HUES48 (cell line): ENCODE data around the gene STX11.
"Not testable (repeated sequence)": the region's sequence is repeated elsewhere in the genome, so short reads cannot be mapped to it uniquely, and the experiment has no call there.

ENCODE experiments used
- H3K27ac ChIP-seq: one replicate; pipeline ENCODE4 v1.7.0; 2013; ENCODE audit warnings: low read depth, low read length, inconsistent platforms
- H3K27me3 ChIP-seq: 2 replicates; pipeline ENCODE4 v1.6.1; 2013; ENCODE audit warnings: mild to moderate bottlenecking, low read length; ENCODE audit not compliant: control insufficient read depth, insufficient read depth
- H3K36me3 ChIP-seq: 2 replicates; pipeline ENCODE4 v1.6.1; 2013; ENCODE audit warnings: low read length; ENCODE audit not compliant: control insufficient read depth, insufficient read depth
- H3K4me1 ChIP-seq: 2 replicates; pipeline ENCODE4 v1.6.1; 2013; ENCODE audit warnings: mild to moderate bottlenecking, low read length; ENCODE audit not compliant: control insufficient read depth, insufficient read depth
- H3K4me3 ChIP-seq: 2 replicates; pipeline ENCODE4 v1.5.1; 2013; ENCODE audit warnings: mild to moderate bottlenecking, low read depth, low read length
- H3K9ac ChIP-seq: 2 replicates; pipeline ENCODE4 v1.6.1; 2013; ENCODE audit warnings: mild to moderate bottlenecking, low read depth, low read length, moderate library complexity
- H3K9me3 ChIP-seq: 2 replicates; pipeline ENCODE4 v1.6.1; 2013; ENCODE audit warnings: low read length; ENCODE audit not compliant: control insufficient read depth, insufficient read depth

The STX11 gene

DNA sequence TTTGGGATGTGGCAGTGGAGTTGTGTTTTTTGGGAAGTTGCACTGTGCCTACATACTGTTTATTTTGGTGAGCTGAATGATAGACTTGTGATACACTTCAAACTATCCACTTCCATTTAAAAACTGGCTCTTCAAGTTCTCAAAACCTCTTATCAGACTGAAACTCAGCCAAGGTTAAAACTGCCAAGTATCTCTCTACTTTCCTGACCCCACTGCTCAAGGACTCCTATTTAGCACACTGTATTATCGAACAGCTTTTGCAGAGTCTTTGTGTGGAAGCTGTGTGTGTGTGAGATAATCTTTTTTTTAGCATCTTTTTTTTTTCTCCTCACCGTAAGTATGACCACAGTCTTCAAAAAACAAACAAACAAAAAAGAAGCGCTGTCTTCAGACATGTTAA is 21.1 kb downstream of the STX11 start:
- H3K4me1 ChIP-seq, result no peaks in the 10 kb centered on the region
- no peak overlapping the region for H3K4me3 ChIP-seq
- no peaks in the 10 kb centered on the region for H3K9me3 ChIP-seq
- H3K36me3 ChIP-seq, result no peaks in the 10 kb centered on the region
- H3K27me3 ChIP-seq, result no peaks in the 10 kb centered on the region
- H3K9ac ChIP-seq, result no peak overlapping the region
- H3K27ac ChIP-seq, result no peak overlapping the region

DNA sequence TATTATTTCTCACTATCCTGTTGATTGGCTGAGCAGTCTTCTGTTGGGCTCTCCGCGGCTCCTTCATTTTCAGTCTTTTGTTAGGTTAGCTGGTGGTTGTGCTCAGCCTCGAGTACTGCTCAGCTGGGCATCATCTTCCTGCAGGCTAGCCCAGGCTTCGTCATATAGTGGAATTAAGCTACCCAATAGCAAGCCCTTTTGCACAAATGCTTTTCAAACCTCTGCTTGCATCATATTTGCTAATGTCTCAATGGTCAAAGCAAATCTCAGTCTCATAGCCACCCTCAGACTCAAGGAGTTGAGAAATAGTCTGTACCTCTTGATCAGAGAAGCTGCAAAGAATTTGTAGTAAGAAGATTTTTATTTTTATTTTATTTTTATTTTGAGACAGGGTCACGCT is 23.7 kb downstream of the STX11 start:
- Histone ChIP-seq H3K27me3 (no peaks in the 10 kb centered on the region), H3K4me3 (no peak overlapping the region), H3K9ac (no peak overlapping the region), H3K9me3 (no peaks in the 10 kb centered on the region), H3K36me3 (no peaks in the 10 kb centered on the region), H3K27ac (no peak overlapping the region), H3K4me1 (no peaks in the 10 kb centered on the region)

DNA sequence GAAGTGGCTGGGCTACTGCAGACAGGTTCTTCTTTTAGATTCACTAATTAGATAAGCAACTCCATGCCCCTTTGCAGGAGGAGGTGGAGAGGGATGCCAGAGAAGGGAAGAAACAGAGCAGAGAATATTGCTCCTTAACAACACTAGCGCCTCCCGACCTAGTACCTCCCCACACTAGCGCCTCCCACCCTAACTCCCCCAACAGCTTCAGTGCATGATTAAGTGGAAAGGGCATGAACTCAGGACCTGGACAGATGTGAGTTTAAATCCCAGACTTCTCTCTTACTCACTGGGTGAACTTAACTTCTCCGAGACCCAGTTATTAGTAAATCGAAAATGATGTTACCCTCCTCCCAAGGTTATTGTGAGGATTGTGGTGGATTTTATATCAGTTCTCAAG is 25.7 kb downstream of the STX11 start:
- Histone ChIP-seq H3K27ac (no peak overlapping the region), H3K4me1 (no peaks in the 10 kb centered on the region), H3K9ac (no peak overlapping the region), H3K4me3 (no peak overlapping the region), H3K9me3 (no peaks in the 10 kb centered on the region), H3K36me3 (no peaks in the 10 kb centered on the region), H3K27me3 (no peaks in the 10 kb centered on the region)

DNA sequence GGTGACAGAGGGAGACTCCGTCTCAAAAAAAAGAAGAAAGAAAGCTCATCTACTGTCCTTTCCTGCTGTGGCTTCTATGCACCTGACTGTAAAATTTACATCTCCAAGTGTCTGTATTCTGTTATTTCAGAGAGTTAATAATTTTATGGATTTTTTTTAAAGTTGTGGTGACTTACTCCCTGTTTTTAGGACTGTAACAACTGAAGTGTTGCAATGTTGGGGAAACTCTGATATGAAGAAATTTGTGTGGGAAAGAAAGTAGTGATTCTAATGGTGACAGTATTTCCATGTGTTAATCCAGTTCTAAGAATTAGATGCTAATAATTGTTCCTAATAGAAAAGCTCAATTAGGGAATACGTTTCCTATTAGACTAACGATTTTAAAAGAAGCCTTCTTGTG is 27.4 kb downstream of the STX11 start:
- H3K9ac ChIP-seq, result no peak overlapping the region
- H3K9me3 ChIP-seq, result no peaks in the 10 kb centered on the region
- no peak overlapping the region for H3K27ac ChIP-seq
- H3K27me3 ChIP-seq, result no peaks in the 10 kb centered on the region
- H3K36me3 ChIP-seq, result no peaks in the 10 kb centered on the region
- H3K4me1 ChIP-seq, result no peaks in the 10 kb centered on the region
- H3K4me3 ChIP-seq, result no peak overlapping the region

DNA sequence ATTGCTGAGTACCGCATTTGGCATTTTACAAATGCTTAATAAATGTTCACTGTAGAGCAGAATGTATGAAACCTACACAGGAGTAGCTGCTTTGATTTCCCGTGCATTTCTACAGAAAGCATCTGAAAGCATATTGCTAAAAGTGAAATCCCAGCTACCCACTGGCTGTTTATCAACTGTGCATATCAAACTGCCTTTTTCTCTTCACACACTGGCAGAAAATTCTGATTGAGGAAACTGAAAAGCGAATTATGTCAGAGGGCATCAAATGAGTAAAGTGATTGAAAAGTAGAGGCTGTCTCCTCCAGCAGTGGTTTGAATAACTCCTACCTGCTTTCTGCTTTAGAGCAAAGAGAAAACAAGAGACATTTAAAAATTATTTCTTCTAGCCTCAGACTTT is 28.0 kb downstream of the STX11 start:
- Histone ChIP-seq H3K9ac (no peak overlapping the region), H3K36me3 (no peaks in the 10 kb centered on the region), H3K27ac (no peak overlapping the region), H3K9me3 (no peaks in the 10 kb centered on the region), H3K27me3 (no peaks in the 10 kb centered on the region), H3K4me1 (no peaks in the 10 kb centered on the region), H3K4me3 (no peak overlapping the region)

DNA sequence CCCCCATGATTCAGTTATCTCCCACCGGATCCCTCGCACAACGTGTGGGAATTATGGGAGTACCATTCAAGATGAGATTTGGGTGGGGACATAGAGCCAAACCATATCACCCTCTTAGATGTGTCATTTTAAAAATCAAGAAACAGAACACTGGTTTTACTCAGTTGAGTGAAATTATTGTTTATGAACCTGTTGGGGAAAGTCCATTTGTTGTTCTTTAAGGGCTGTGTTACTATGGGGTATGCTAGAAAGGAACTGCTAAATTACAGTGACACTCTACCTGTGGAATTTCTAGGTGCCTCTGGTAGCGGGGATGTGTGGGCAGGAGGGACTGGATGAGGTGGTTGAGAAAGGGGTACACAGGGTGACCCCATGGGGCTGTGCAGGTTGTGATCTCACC is 28.9 kb downstream of the STX11 start:
- Histone ChIP-seq H3K4me3 (no peak overlapping the region), H3K9ac (no peak overlapping the region), H3K36me3 (no peaks in the 10 kb centered on the region), H3K27me3 (no peaks in the 10 kb centered on the region), H3K4me1 (no peaks in the 10 kb centered on the region), H3K27ac (no peak overlapping the region), H3K9me3 (no peaks in the 10 kb centered on the region)

DNA sequence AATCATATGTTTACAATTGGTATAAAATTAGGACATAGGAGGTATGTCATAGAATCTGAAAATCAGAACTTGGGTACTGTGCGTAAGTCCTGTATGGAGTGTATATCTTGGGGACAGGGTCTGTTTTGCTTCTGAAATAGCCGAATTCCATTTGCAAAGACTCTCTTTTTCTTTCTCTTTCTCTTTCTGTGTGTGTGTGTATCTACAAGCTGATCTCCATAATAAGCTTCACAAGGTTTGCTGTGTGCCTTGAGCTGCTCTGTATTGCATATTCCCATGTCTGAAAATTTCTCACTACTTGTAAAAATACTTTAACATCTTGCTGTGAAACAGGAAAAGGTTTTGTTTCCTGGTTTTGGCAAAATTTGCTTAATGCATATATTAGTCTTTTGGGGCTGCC is 29.5 kb downstream of the STX11 start:
- Histone ChIP-seq H3K36me3 (no peaks in the 10 kb centered on the region), H3K4me3 (no peak overlapping the region), H3K4me1 (no peaks in the 10 kb centered on the region), H3K27me3 (no peaks in the 10 kb centered on the region), H3K27ac (no peak overlapping the region), H3K9ac (no peak overlapping the region), H3K9me3 (no peaks in the 10 kb centered on the region)

DNA sequence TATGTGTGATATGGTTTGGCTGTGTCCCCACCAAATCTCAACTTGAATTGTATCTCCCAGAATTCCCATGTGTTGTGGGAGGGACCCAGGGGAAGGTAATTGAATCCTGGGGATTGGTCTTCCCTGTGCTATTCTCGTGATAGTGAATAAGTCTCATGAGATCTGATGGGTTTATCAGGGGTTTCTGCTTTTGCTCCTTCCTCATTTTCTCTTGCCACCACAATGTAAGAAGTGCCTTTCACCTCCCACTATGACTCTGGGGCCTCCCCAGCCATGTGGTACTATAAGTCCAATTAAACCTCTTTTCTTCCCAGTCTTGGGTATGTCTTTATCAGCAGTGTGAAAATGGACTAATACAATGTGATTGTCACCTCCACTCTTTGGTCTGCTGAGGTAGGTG is 30.0 kb downstream of the STX11 start:
- not testable (repeated sequence) for H3K4me1 ChIP-seq, H3K27ac ChIP-seq, H3K9me3 ChIP-seq, H3K27me3 ChIP-seq, H3K9ac ChIP-seq, H3K36me3 ChIP-seq, H3K4me3 ChIP-seq

DNA sequence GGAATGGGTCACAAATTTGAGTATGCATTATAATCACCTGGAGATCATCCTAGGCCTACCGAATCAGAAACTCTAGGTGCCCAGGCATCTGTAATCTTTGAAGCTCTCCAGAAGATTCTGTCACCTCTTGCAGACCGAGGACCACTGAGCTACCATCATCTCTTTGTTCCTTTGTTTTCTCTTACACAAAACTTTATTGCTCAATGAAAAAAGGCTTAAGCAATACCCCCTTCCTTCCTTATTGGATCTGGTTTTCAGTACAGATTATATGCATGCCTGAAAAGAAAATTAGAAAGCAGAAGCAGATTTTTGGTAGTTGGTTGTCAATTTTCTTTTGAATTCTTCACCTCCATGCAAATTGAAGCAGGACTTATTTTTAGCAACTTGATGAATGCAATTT is 31.3 kb downstream of the STX11 start:
- Histone ChIP-seq H3K4me1 (no peaks in the 10 kb centered on the region), H3K36me3 (no peaks in the 10 kb centered on the region), H3K27ac (no peak overlapping the region), H3K4me3 (no peak overlapping the region), H3K9me3 (no peaks in the 10 kb centered on the region), H3K27me3 (no peaks in the 10 kb centered on the region), H3K9ac (no peak overlapping the region)

DNA sequence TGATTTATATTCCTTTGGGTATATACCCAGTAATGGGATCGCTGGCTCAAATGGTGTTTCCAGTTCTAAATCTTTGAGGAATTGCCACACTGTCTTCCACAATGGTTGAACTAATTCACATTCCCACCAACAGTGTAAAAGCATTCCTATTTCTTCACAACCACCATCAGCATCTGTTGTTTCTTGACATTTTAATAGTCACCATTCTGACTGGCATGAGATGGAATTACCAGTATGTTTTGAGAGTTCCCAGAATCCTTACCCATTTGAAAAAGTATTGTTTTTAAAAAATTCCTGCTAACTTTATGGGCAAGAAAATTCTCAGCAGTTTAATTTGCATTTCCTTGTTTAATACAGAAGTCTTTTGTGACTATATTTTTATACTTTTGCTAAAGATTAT is 33.9 kb downstream of the STX11 start:
- H3K36me3 ChIP-seq, H3K4me1 ChIP-seq: not testable (repeated sequence)

DNA sequence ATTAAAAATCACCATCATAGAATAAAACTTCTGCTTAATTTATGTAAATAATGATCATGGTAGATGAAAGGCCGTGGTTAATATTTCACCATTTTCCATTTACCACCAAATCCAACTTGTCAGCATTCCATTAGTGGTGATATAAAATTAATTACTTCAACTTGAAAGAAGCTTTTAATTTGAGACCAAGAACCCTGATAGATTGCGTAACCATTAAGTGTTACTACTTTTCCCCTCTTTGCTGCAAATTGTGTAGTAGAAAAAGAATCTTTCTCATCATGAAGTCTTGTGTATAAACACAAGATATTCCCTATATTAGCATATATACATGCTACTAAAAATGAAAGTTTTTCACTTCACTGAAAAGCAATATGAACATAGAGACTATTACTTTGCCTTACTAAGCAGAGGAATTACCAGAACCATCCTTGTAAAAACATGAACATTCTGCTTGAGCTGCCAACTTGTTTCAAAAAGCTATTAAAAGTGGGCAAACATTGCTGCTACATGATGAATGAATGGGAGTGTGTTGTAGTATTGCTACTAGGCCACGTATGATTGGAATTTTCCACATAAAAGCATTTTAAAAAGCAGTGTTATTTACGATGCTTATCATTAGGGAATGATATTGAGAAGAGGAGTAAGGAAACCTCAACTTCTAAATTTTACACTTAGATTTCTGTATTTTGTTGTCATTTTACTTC is 35.0 kb downstream of the STX11 start:
- H3K4me3 ChIP-seq, result no peak overlapping the region
- no peaks in the 10 kb centered on the region for H3K36me3 ChIP-seq
- H3K27ac ChIP-seq, result no peak overlapping the region
- H3K27me3 ChIP-seq, result no peaks in the 10 kb centered on the region
- no peaks in the 10 kb centered on the region for H3K4me1 ChIP-seq
- H3K9ac ChIP-seq, result no peak overlapping the region
- no peaks in the 10 kb centered on the region for H3K9me3 ChIP-seq

More for the DNA sequence above, 33.9 kb downstream of the STX11 start:
- H3K9me3 ChIP-seq, H3K27me3 ChIP-seq, H3K9ac ChIP-seq, H3K27ac ChIP-seq, H3K4me3 ChIP-seq: not testable (repeated sequence)
